T-cell (primary cell): ENCODE data around the gene KRT16. TPM values are rescaled to one million over a fixed set of nuclear protein-coding genes. Genes with fewer than 3 reads are reported as not detected.

Experiments
- ATAC-seq, 4 experiments: fragments of 200-7000 bp in 3 of 4; fragments of 150-1000 bp in 1 of 4; cut with Tn5 transposase; replicated peaks in 1 of 4; 1 replicate in 3 of 4; 2 replicates in 1 of 4; pipeline ENCODE4 v1.10.0; 2021; ENCODE audit warnings: moderate library complexity in 3 of 4, mild to moderate bottlenecking in 2 of 4, moderate number of reproducible peaks in 1 of 4
- CTCF ChIA-PET, 2 donors: fragments of 300-600 bp; sonication (Branson Sonifier 250); formaldehyde crosslinking; loops; one replicate each; lab custom pipeline; 2022; ENCODE audit warnings: antibody characterized with exemption in 2 of 2; lab: Charles Lee
- POLR2A ChIA-PET, 2 donors: fragments of 300-600 bp; sonication (Branson Sonifier 250); formaldehyde crosslinking; loops; one replicate each; lab custom pipeline; 2022; ENCODE audit warnings: antibody characterized with exemption in 2 of 2; lab: Charles Lee
- DNase-seq, 35 experiments: peaks; one replicate each; pipeline versions ENCODE4 v3.0.0 to v3.0.0-alpha.2; 2013 to 2023
- H3K27ac ChIP-seq: one replicate; pipeline ENCODE4 v1.5.1; 2013; ENCODE audit warnings: low read length
- H3K27me3 ChIP-seq, 2 experiments: replicated peaks in 1 of 2; 1 replicate in 1 of 2; 2 replicates in 1 of 2; pipeline versions ENCODE4 v1.6.1 to v1.7.0; 2013; ENCODE audit warnings: low read length in 1 of 2, mixed read lengths in 1 of 2; ENCODE audit not compliant: control insufficient read depth in 2 of 2, insufficient read depth in 2 of 2; ENCODE audit errors: extremely low read depth in 1 of 2
- H3K36me3 ChIP-seq, 2 donors: 1 replicate in 1 of 2; 2 replicates in 1 of 2; pipeline versions ENCODE4 v1.6.1 to v1.7.0; 2013; ENCODE audit warnings: low read length in 1 of 2; ENCODE audit not compliant: control insufficient read depth in 2 of 2, insufficient read depth in 1 of 2; ENCODE audit errors: extremely low read depth in 1 of 2
- H3K4me1 ChIP-seq, 2 experiments: 1 replicate in 1 of 2; 2 replicates in 1 of 2; pipeline versions ENCODE4 v1.6.1 to v1.7.0; 2013; ENCODE audit warnings: low read length in 2 of 2, mixed read lengths in 1 of 2; ENCODE audit not compliant: insufficient read depth in 2 of 2, control insufficient read depth in 1 of 2; ENCODE audit errors: extremely low read depth in 1 of 2
- H3K4me3 ChIP-seq, 2 donors: 1 replicate in 1 of 2; 2 replicates in 1 of 2; pipeline versions ENCODE4 v1.5.1 to v1.7.0; 2013; ENCODE audit warnings: mild to moderate bottlenecking in 2 of 2, low read length in 1 of 2, moderate library complexity in 1 of 2; ENCODE audit not compliant: control insufficient read depth in 1 of 2; ENCODE audit errors: extremely low read depth in 1 of 2
- H3K9me3 ChIP-seq: 2 replicates; pipeline ENCODE4 v1.7.0; 2013
- H3K27ac Mint-ChIP-seq, 2 donors: one replicate each; pipeline ENCODE4 v1.8.0; 2020 to 2021; ENCODE audit warnings: mild to moderate bottlenecking in 2 of 2, mixed read lengths in 2 of 2
- H3K27me3 Mint-ChIP-seq, 2 donors: one replicate each; pipeline ENCODE4 v1.8.0; 2021 to 2022; ENCODE audit warnings: mixed read lengths in 2 of 2
- H3K36me3 Mint-ChIP-seq: one replicate; pipeline ENCODE4 v1.8.0; 2021; ENCODE audit warnings: mixed read lengths
- H3K4me1 Mint-ChIP-seq, 3 donors: one replicate each; pipeline ENCODE4 v1.8.0; 2020 to 2022; ENCODE audit warnings: mixed read lengths in 3 of 3, mild to moderate bottlenecking in 1 of 3
- H3K4me3 Mint-ChIP-seq, 3 donors: one replicate each; pipeline ENCODE4 v1.8.0; 2020 to 2022; ENCODE audit warnings: mild to moderate bottlenecking in 3 of 3, mixed read lengths in 3 of 3, moderate library complexity in 3 of 3
- H3K9me3 Mint-ChIP-seq, 3 donors: one replicate each; pipeline ENCODE4 v1.8.0; 2020 to 2022; ENCODE audit warnings: mixed read lengths in 3 of 3
- WGBS: methylation state at CpG from one replicate; pipeline ENCODE4 v1.1.5; 2013; ENCODE audit warnings: missing lambda C conversion rate; ENCODE audit not compliant: insufficient coverage; 5-methylcytosine and 5-hydroxymethylcytosine counted together
- total RNA-seq, 35 experiments: library from RNA in 6 of 35; stranded (reverse) in 6 of 35; fragments of 120-200 nt in 1 of 35; gene quantifications; one replicate each; pipeline versions ENCODE4 v1.2.1 to v1.2.4 and lab custom pipeline; 2013 to 2026

KRT16 gene
- total RNA-seq, 5 donors from 2014 or later (not counting 1 experiment from before 2014, with no cell fraction given) = not detected

DNA sequence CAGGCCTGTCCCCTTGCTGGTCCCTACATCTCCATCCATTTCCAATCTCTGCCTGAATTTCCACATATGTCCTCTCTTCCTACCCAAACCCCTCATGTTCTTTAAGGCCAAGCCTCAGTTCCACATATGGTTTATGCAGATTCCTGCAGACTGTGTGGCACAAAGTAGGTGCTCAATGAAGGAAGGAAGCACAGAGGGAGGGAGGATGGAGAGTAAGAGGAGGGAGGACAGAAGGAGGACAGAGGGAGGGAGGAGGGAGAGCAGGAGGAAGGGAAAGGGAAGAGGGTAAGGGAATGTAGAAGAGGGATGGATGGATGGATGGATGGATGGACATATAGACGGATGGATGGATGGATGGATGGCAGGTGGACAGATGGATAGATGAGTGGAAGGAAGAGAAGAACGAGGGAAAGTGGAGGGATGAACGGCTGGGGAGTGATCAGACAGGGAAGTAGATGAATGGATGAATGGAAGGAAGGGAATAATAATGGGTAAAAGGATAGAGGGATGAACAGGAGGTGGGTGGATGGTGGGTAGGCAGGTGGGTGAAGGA lies 18.1 kb downstream of the KRT16 start:
- H3K27me3 ChIP-seq = peaks cover 0 to 40% of the 10 kb centered on the region in 2 experiments
- no peaks in the 10 kb centered on the region for H3K36me3 Mint-ChIP-seq
- no peak overlapping the region for H3K4me3 ChIP-seq
- H3K36me3 ChIP-seq = no peaks in the 10 kb centered on the region
- WGBS = 38% methylated on average over 3 of the region's 3 CpGs
- H3K4me3 Mint-ChIP-seq = no peak overlapping the region
- no peaks in the 10 kb centered on the region for H3K4me1 Mint-ChIP-seq
- no peak overlapping the region for H3K27ac ChIP-seq
- ATAC-seq (no peak), DNase-seq (no peak)
- peaks cover 18 to 21% of the 10 kb centered on the region in 2 donors for H3K27me3 Mint-ChIP-seq
- H3K9me3 ChIP-seq = no peaks in the 10 kb centered on the region
- H3K4me1 ChIP-seq = no peaks in the 10 kb centered on the region
- CTCF ChIA-PET = no interaction called here
- peaks cover 0 to 7% (median 0%) of the 10 kb centered on the region in 3 donors for H3K9me3 Mint-ChIP-seq
- no peak overlapping the region for H3K27ac Mint-ChIP-seq
- POLR2A ChIA-PET = no interaction called here

GRCh38 chr17:41593306-41593981 lies 19.1 kb downstream of the KRT16 start:
- Histone ChIP-seq H3K36me3 (no peaks in the 10 kb centered on the region), H3K4me3 (no peak overlapping the region), H3K27me3 (peaks cover 0 to 47% of the 10 kb centered on the region in 2 experiments), H3K27ac (no peak overlapping the region), H3K4me1 (no peaks in the 10 kb centered on the region), H3K9me3 (no peaks in the 10 kb centered on the region)
- Mint-ChIP-seq H3K4me1 (no peaks in the 10 kb centered on the region), H3K9me3 (no peaks in the 10 kb centered on the region), H3K27ac (no peak overlapping the region), H3K27me3 (peaks cover 18 to 25% of the 10 kb centered on the region in 2 donors), H3K4me3 (no peak overlapping the region), H3K36me3 (no peaks in the 10 kb centered on the region)
- POLR2A ChIA-PET = no interaction called here
- CTCF ChIA-PET = no interaction called here
- 87% methylated on average over 4 of the region's 8 CpGs for WGBS
- no peak for ATAC-seq
- no peak for DNase-seq

GRCh38 chr17:41592601-41593305 lies 19.8 kb downstream of the KRT16 start:
- no peaks in the 10 kb centered on the region for H3K36me3 Mint-ChIP-seq
- Histone ChIP-seq H3K4me1 (no peaks in the 10 kb centered on the region), H3K27ac (no peak overlapping the region), H3K4me3 (no peak overlapping the region), H3K27me3 (peaks cover 0 to 48% of the 10 kb centered on the region in 2 experiments), H3K9me3 (no peaks in the 10 kb centered on the region), H3K36me3 (no peaks in the 10 kb centered on the region)
- H3K4me3 Mint-ChIP-seq = no peak overlapping the region
- H3K27me3 Mint-ChIP-seq = peaks cover 18 to 25% of the 10 kb centered on the region in 2 donors
- ATAC-seq (no peak), DNase-seq (no peak)
- POLR2A ChIA-PET = no interaction called here
- H3K9me3 Mint-ChIP-seq = no peaks in the 10 kb centered on the region
- 90% methylated on average over 6 of the region's 12 CpGs for WGBS
- no peaks in the 10 kb centered on the region for H3K4me1 Mint-ChIP-seq
- H3K27ac Mint-ChIP-seq = no peak overlapping the region
- CTCF ChIA-PET = no interaction called here

DNA sequence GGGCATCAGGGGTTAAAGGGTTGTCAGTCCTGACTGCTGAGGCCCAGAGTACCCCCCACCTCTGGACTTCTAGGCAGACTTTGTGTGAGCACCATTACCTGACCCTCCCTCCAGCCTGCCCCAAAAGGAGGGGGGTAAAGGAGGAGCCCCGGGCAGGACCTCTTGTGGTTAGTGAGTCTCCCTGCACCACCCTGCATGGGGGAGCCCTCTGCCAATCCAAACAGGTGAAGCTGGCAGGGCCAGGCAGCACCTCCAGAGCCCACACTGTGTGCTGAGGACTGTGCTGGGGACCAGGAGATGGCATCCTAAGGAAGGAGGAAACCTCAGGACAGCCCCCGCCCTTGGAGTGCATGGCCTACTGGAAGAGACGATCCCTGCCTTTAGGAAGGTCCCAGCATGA lies 23.3 kb downstream of the KRT16 start:
- H3K36me3 ChIP-seq = no peaks in the 10 kb centered on the region
- Mint-ChIP-seq H3K27ac (no peak overlapping the region), H3K9me3 (no peaks in the 10 kb centered on the region), H3K4me3 (no peak overlapping the region), H3K36me3 (no peaks in the 10 kb centered on the region), H3K4me1 (no peaks in the 10 kb centered on the region), H3K27me3 (peaks cover 3 to 33% of the 10 kb centered on the region in 2 donors)
- WGBS = no CpG with 5 or more reads among the region's 3 CpGs
- CTCF ChIA-PET = no interaction called here
- peaks cover 0 to 50% of the 10 kb centered on the region in 2 experiments for H3K27me3 ChIP-seq
- ATAC-seq (no peak), DNase-seq (no peak)
- no peaks in the 10 kb centered on the region for H3K9me3 ChIP-seq
- POLR2A ChIA-PET = interaction anchor here in 1 of 2 donors (0.6 kb wide), 1 partner anchor 930 kb away, joined by 6 read pairs; no protein-coding TSS in a partner anchor
- no peak overlapping the region for H3K4me3 ChIP-seq
- H3K27ac ChIP-seq = no peak overlapping the region
- H3K4me1 ChIP-seq = no peaks in the 10 kb centered on the region

- ATAC-seq (no peak), DNase-seq (no peak)
- Histone ChIP-seq H3K4me1 (no peaks in the 10 kb centered on the region), H3K9me3 (no peaks in the 10 kb centered on the region), H3K4me3 (no peak overlapping the region), H3K27me3 (peaks cover 0 to 42% of the 10 kb centered on the region in 2 experiments), H3K36me3 (no peaks in the 10 kb centered on the region), H3K27ac (no peak overlapping the region)
- H3K27me3 Mint-ChIP-seq = peaks cover 3 to 38% of the 10 kb centered on the region in 2 donors
- H3K27ac Mint-ChIP-seq = no peak overlapping the region
- no peaks in the 10 kb centered on the region for H3K36me3 Mint-ChIP-seq
- no CpG with 5 or more reads among the region's 8 CpGs for WGBS
- no peaks in the 10 kb centered on the region for H3K4me1 Mint-ChIP-seq
- no peaks in the 10 kb centered on the region for H3K9me3 Mint-ChIP-seq
- no peak overlapping the region for H3K4me3 Mint-ChIP-seq
- CTCF ChIA-PET = no interaction called here
- POLR2A ChIA-PET = interaction anchor here in 1 of 2 donors (0.6 kb wide), 1 partner anchor 929 kb away, joined by 6 read pairs; no protein-coding TSS in a partner anchor
Observed at GRCh38 chr17:41588126-41588810, 24.3 kb downstream of the KRT16 start.

DNA sequence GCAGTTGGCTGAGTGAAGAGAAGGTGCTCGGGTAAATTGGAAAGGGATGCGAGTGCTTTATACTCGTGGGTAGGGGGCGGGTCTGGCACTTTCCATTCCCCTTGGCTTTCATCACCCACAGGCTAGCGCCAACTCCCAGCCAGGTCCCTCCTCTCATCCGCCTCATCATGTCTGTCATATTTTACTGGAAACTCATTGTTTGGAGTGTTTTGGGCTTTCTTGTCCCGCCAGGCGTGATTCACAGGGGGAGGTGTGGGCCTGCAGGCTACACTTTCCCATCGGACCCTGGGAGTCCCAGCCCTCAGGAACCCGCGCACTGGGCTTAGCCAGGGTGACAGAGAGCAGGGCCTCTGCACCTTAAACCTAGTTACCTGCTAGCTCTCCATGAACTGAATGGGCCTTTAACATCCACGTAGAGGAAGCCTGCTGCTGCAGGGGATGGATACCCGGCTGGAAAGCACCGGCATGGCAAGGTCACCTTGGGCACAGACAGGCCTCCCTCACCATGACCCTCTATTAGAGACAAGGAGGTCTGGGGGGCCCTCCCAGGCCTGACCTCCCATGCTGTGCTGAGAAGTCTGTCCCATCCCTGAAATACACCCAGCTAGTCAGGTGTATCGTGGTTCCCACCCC lies 25.6 kb downstream of the KRT16 start, which contains the start of gene KRT14:
Gene KRT14, minus strand, starts transcription at position 33 of the 633 bp plus-strand sequence. CDS start 61 bp downstream, outside the sequence.
- Histone ChIP-seq H3K4me1 (no peaks in the 10 kb centered on the region), H3K4me3 (no peak within 1 kb of the TSS), H3K27me3 (peaks cover 0 to 43% of the 10 kb centered on the region in 2 experiments), H3K36me3 (no peaks in the 10 kb centered on the region), H3K9me3 (no peaks in the 10 kb centered on the region), H3K27ac (no peak within 1 kb of the TSS)
- Mint-ChIP-seq H3K27ac (no peak within 1 kb of the TSS), H3K27me3 (peaks cover 7 to 48% of the 10 kb centered on the region in 2 donors), H3K9me3 (no peaks in the 10 kb centered on the region), H3K36me3 (no peaks in the 10 kb centered on the region), H3K4me1 (no peaks in the 10 kb centered on the region), H3K4me3 (no peak within 1 kb of the TSS)
- POLR2A ChIA-PET = no interaction called here
- 82% methylated on average over 3 of the region's 15 CpGs for WGBS
- CTCF ChIA-PET = no interaction called here
- DNase-seq = no peak
- no peak for ATAC-seq
